HCT116 (cell line): Measurements from ENCODE around the gene DNMT3L.

Experiments
- CEBPB ChIP-seq: IDR thresholded peaks from 2 replicates; pipeline ENCODE4 v1.6.1; 2012; ENCODE audit warnings: low read depth
- EGR1 ChIP-seq: IDR thresholded peaks from 2 replicates; pipeline ENCODE4 v1.6.1; 2012; ENCODE audit warnings: low read depth
- ELF1 ChIP-seq: IDR thresholded peaks from 2 replicates; pipeline ENCODE4 v1.6.1; 2012; ENCODE audit warnings: low read depth, borderline replicate concordance
- EZH2phosphoT487 ChIP-seq: fragments of 200-600 bp; IDR thresholded peaks from 2 replicates; pipeline ENCODE4 v1.6.1; 2018; ENCODE audit warnings: antibody characterized with exemption, borderline replicate concordance
- POLR2A ChIP-seq: IDR thresholded peaks from 2 replicates; pipeline ENCODE4 v1.7.0; 2011; ENCODE audit warnings: borderline replicate concordance; ENCODE audit not compliant: insufficient read depth, insufficient read length; ENCODE audit errors: extremely low read depth
- POLR2AphosphoS5 ChIP-seq: IDR thresholded peaks from 2 replicates; pipeline ENCODE4 v1.6.1; 2011; ENCODE audit warnings: mild to moderate bottlenecking, low read depth, low read length, moderate library complexity
- RAD21 ChIP-seq: IDR thresholded peaks from 2 replicates; pipeline ENCODE4 v1.6.1; 2012; ENCODE audit warnings: low read depth, mild to moderate bottlenecking
- REST ChIP-seq: IDR thresholded peaks from 2 replicates; pipeline ENCODE4 v1.6.1; 2012; ENCODE audit warnings: low read depth
- SP1 ChIP-seq: IDR thresholded peaks from 2 replicates; pipeline ENCODE4 v1.6.1; 2012; ENCODE audit warnings: low read depth
- TCF7L2 ChIP-seq: IDR thresholded peaks from 2 replicates; pipeline ENCODE4 v1.7.0; 2011; ENCODE audit warnings: borderline replicate concordance, inconsistent platforms; ENCODE audit not compliant: insufficient read depth, insufficient read length; ENCODE audit errors: extremely low read depth
- TF ChIP-seq, protein P1 (sequence below), 3 experiments: fragments of 200-600 bp in 1 of 3; sonication (generic) in 1 of 3; IDR thresholded peaks in 2 of 3; conservative IDR thresholded peaks in 1 of 3; 2 replicates each; pipeline ENCODE4 v1.5.1; 2012 to 2017; ENCODE audit warnings: low read depth in 2 of 3, low read length in 2 of 3, antibody characterized with exemption in 1 of 3, borderline replicate concordance in 1 of 3, control low read depth in 1 of 3, mild to moderate bottlenecking in 1 of 3, mixed read lengths in 1 of 3, mixed run types in 1 of 3, moderate library complexity in 1 of 3; ENCODE audit not compliant: insufficient read depth in 1 of 3

- TF ChIP-seq POLR2A (no peak), POLR2AphosphoS5 (no peak), REST (no peak), EGR1 (no peak), RAD21 (no peak), TCF7L2 (no peak), CEBPB (no peak), EZH2phosphoT487 (no peak), SP1 (no peak), ELF1 (no peak)
- TF ChIP-seq, protein P1, sequence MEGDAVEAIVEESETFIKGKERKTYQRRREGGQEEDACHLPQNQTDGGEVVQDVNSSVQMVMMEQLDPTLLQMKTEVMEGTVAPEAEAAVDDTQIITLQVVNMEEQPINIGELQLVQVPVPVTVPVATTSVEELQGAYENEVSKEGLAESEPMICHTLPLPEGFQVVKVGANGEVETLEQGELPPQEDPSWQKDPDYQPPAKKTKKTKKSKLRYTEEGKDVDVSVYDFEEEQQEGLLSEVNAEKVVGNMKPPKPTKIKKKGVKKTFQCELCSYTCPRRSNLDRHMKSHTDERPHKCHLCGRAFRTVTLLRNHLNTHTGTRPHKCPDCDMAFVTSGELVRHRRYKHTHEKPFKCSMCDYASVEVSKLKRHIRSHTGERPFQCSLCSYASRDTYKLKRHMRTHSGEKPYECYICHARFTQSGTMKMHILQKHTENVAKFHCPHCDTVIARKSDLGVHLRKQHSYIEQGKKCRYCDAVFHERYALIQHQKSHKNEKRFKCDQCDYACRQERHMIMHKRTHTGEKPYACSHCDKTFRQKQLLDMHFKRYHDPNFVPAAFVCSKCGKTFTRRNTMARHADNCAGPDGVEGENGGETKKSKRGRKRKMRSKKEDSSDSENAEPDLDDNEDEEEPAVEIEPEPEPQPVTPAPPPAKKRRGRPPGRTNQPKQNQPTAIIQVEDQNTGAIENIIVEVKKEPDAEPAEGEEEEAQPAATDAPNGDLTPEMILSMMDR (IDR thresholded peaks at IDR 0.05 in 2 of 3, conservative IDR thresholded peaks at IDR 0.05 in 1 of 3; ENCODE audit: borderline replicate concordance in 1 of 3, insufficient read depth in 1 of 3, low read depth in 2 of 3, low read length in 2 of 3) = peak in 2 of 3 experiments; percentile 78 to 84; a peak in 4 of 6 replicates
These were observed 36.0 kb upstream of the DNMT3L start for GRCh38 chr21:44297525-44298290.
